Endothelial cell of umbilical vein (primary cell): Measurements from ENCODE around the gene LGI2. TPM values are rescaled to one million over a fixed set of nuclear protein-coding genes. Genes with fewer than 3 reads are reported as not detected.

Source experiments
- BruUV-seq: library from RNA; stranded (reverse); fragments of 400-500 nt; replicated peaks from 2 replicates; lab custom pipeline; 2021; lab: Mats Ljungman, UMichigan
- CTCF ChIA-PET: fragments of 300-600, 350-600 bp; sonication (Branson Sonifier 250); formaldehyde crosslinking; loops from one replicate; lab custom pipeline; 2021; ENCODE audit warnings: antibody characterized with exemption, inconsistent platforms; lab: Charles Lee
- POLR2A ChIA-PET: fragments of 300-600, 350-600 bp; sonication (Branson Sonifier 250); formaldehyde crosslinking; loops from one replicate; lab custom pipeline; 2021; ENCODE audit warnings: antibody characterized with exemption, inconsistent platforms; lab: Charles Lee
- DNase-seq: peaks from one replicate; pipeline ENCODE4 v3.0.0-alpha.2; 2011; ENCODE audit warnings: low read depth, low spot score
- FAIRE-seq: peaks from 2 replicates; lab custom pipeline; 2011; peaks lifted over from hg19 to GRCh38; lab: Jason Lieb, UNC
- H2AFZ ChIP-seq: 2 replicates; pipeline ENCODE4 v1.6.0; 2012; ENCODE audit warnings: low read depth, low read length, control low read depth, inconsistent platforms
- H3K27ac ChIP-seq: 2 replicates; pipeline ENCODE4 v1.5.1; 2011; ENCODE audit warnings: low read depth, mild to moderate bottlenecking, control low read depth, low read length, moderate library complexity; ENCODE audit not compliant: insufficient read depth
- H3K27me3 ChIP-seq, 2 experiments: 2 replicates each; pipeline versions ENCODE4 v1.6.0 to v1.6.1; 2011; ENCODE audit warnings: low read length in 2 of 2, mixed read lengths in 1 of 2; ENCODE audit not compliant: control insufficient read depth in 2 of 2, insufficient read depth in 2 of 2
- H3K36me3 ChIP-seq, 2 experiments: 2 replicates in 1 of 2; 3 replicates in 1 of 2; pipeline ENCODE4 v1.5.1; 2011; ENCODE audit warnings: low read length in 2 of 2, mild to moderate bottlenecking in 1 of 2, moderate library complexity in 1 of 2; ENCODE audit not compliant: control insufficient read depth in 2 of 2, insufficient read depth in 2 of 2; ENCODE audit errors: extremely low read depth in 1 of 2
- H3K4me1 ChIP-seq: 3 replicates; pipeline ENCODE4 v1.5.1; 2011; ENCODE audit warnings: mild to moderate bottlenecking, low read length; ENCODE audit not compliant: control insufficient read depth, insufficient read depth; ENCODE audit errors: extremely low read depth
- H3K4me2 ChIP-seq: 2 replicates; pipeline ENCODE4 v1.6.1; 2011; ENCODE audit warnings: low read length, control low read depth, mixed read lengths; ENCODE audit not compliant: insufficient read depth
- H3K4me3 ChIP-seq, 3 experiments: fragments of 200-600 bp in 1 of 3; sonication (generic), shearing (Covaris generic) in 1 of 3; replicated peaks in 1 of 3; 2 replicates each; pipeline ENCODE4 v1.5.1; 2011 to 2016; ENCODE audit warnings: control low read depth in 3 of 3, low read length in 3 of 3, mild to moderate bottlenecking in 2 of 3, inconsistent platforms in 1 of 3, low read depth in 1 of 3, moderate library complexity in 1 of 3; ENCODE audit not compliant: insufficient read depth in 1 of 3
- H3K79me2 ChIP-seq: 2 replicates; pipeline ENCODE4 v1.6.0; 2012; ENCODE audit warnings: low read length, inconsistent platforms; ENCODE audit not compliant: control insufficient read depth, insufficient read depth
- H3K9ac ChIP-seq: replicated peaks from 2 replicates; pipeline ENCODE3; 2011; ENCODE audit warnings: low read length, control low read depth; ENCODE audit not compliant: insufficient read depth; ENCODE audit errors: extremely low read depth
- H3K9me1 ChIP-seq: replicated peaks from 3 replicates; pipeline ENCODE4 v1.6.0; 2011; ENCODE audit warnings: mild to moderate bottlenecking, low read length; ENCODE audit not compliant: control insufficient read depth, insufficient read depth; ENCODE audit errors: extremely low read depth
- H3K9me3 ChIP-seq: replicated peaks from 2 replicates; pipeline ENCODE4 v1.5.1; 2012; ENCODE audit warnings: low read length, inconsistent platforms; ENCODE audit not compliant: control insufficient read depth, insufficient read depth
- H4K20me1 ChIP-seq: replicated peaks from 2 replicates; pipeline ENCODE3; 2011; ENCODE audit warnings: mild to moderate bottlenecking, low read length; ENCODE audit not compliant: control insufficient read depth, insufficient read depth; ENCODE audit errors: extremely low read depth
- CTCF ChIP-seq, 2 donors: IDR thresholded peaks; 1 replicate in 1 of 2; 2 replicates in 1 of 2; pipeline ENCODE4 v1.5.1; 2011; ENCODE audit warnings: low read length in 2 of 2, mild to moderate bottlenecking in 2 of 2, moderate library complexity in 2 of 2, control low read depth in 1 of 2, inconsistent platforms in 1 of 2, low read depth in 1 of 2; ENCODE audit not compliant: insufficient read depth in 1 of 2; ENCODE audit errors: extremely low read depth in 1 of 2
- EZH2 ChIP-seq: IDR thresholded peaks from 2 replicates; pipeline ENCODE4 v1.6.1; 2012; ENCODE audit warnings: borderline replicate concordance, low read depth, mild to moderate bottlenecking, moderate library complexity, low read length, inconsistent platforms; ENCODE audit not compliant: severe bottlenecking
- GATA2 ChIP-seq: IDR thresholded peaks from 2 replicates; pipeline ENCODE4 v1.7.0; 2011; ENCODE audit warnings: low read depth, mild to moderate bottlenecking, moderate library complexity, mixed read lengths, low read length; ENCODE audit not compliant: insufficient read length, insufficient read depth
- JUN ChIP-seq: IDR thresholded peaks from 2 replicates; pipeline ENCODE4 v1.6.1; 2011; ENCODE audit warnings: borderline replicate concordance, low read depth; ENCODE audit not compliant: insufficient read length, insufficient read depth
- MAX ChIP-seq: IDR thresholded peaks from 2 replicates; pipeline ENCODE4 v1.6.1; 2011; ENCODE audit not compliant: insufficient read depth, insufficient read length
- MYC ChIP-seq: IDR thresholded peaks from one replicate; pipeline ENCODE4 v1.6.1; 2011; ENCODE audit warnings: mild to moderate bottlenecking, low read depth, low read length
- POLR2A ChIP-seq: IDR thresholded peaks from 2 replicates; pipeline ENCODE4 v1.6.1; 2012; ENCODE audit warnings: low read depth, mild to moderate bottlenecking, control low read depth, low read length
- POLR2AphosphoS5 ChIP-seq: IDR thresholded peaks from 2 replicates; pipeline ENCODE4 v1.6.1; 2012; ENCODE audit warnings: low read depth, mild to moderate bottlenecking, control low read depth, low read length, moderate library complexity; ENCODE audit not compliant: insufficient read depth
- dilution Hi-C: fragments of 300-500 bp; cut with MboI; formaldehyde crosslinking; loops from one replicate; pipeline ENCODE4 v1.15.0; 2019; ENCODE audit warnings: low sequenced_read_pairs; ENCODE audit not compliant: extremely low pct_ligation_motif_present
- intact Hi-C: fragments of 100-400 bp; cut with micrococcal nuclease; formaldehyde crosslinking; loops from one replicate; pipeline ENCODE4 v1.10.0; 2022
- polyA plus RNA-seq, 4 experiments: library from polyadenylated mRNA; depleted of rRNA in 3 of 4; stranded (reverse) in 3 of 4; unstranded in 1 of 4; fragments of >200 nt; gene quantifications; 2 replicates each; pipeline versions ENCODE4 v1.2.1 to v1.2.3, GENCODE V29; 2011 to 2012; ENCODE audit warnings: missing spikeins in 1 of 4
- total RNA-seq: library from RNA; stranded (reverse); gene quantifications from 2 replicates; pipeline ENCODE4 v1.2.3, GENCODE V29; 2021

Gene LGI2
- total and polyA plus RNA-seq, 2 donors (not counting 3 experiments of a cell fraction or from before 2014, with no cell fraction given) = not detected

GRCh38 chr4:25028851-25029250 is 1.9 kb downstream of the LGI2 start:
- FAIRE-seq (no peak), DNase-seq (no peak)
- dilution Hi-C loops (no loop called here), intact Hi-C loops (no loop called here)
- Histone ChIP-seq H3K36me3 (no peaks in the 10 kb centered on the region), H3K9me1 (no peaks in the 10 kb centered on the region), H3K4me3 (no peak overlapping the region), H3K4me1 (no peaks in the 10 kb centered on the region), H3K9ac (no peak overlapping the region), H2AFZ (no peak overlapping the region), H3K27ac (no peak overlapping the region), H3K4me2 (no peak overlapping the region), H3K27me3 (peaks cover 54 to 72% of the 10 kb centered on the region in 2 experiments), H4K20me1 (no peaks in the 10 kb centered on the region), H3K79me2 (no peaks in the 10 kb centered on the region), H3K9me3 (no peaks in the 10 kb centered on the region)
- POLR2A ChIA-PET = no interaction called here
- BruUV-seq = no TSS peak
- TF ChIP-seq GATA2 = no peak
- TF ChIP-seq POLR2AphosphoS5 = no peak
- TF ChIP-seq CTCF (IDR thresholded peaks at IDR 0.05; ENCODE audit: extremely low read depth in 1 of 2, insufficient read depth in 1 of 2, low read depth in 1 of 2, low read length in 2 of 2) = no peak
- TF ChIP-seq EZH2 = no peak
- no peak for TF ChIP-seq MYC
- TF ChIP-seq POLR2A = no peak
- no peak for TF ChIP-seq JUN
- no peak for TF ChIP-seq MAX
- CTCF ChIA-PET = no interaction called here
